Measurements from ENCODE around the gene GSX1. TPM values are rescaled to one million over a fixed set of nuclear protein-coding genes. Genes with fewer than 3 reads are reported as not detected.

GSX1 gene
- total RNA-seq, 2 experiments from 2014 or later, result not detected

GRCh38 chr13:27820524-27821482 is 28.5 kb downstream of the GSX1 start:
- Histone ChIP-seq H3K27ac (ENCODE audit: low read depth in 1 of 2, low read length in 2 of 2) (no peak overlapping the region), H3K36me3 (ENCODE audit: insufficient read depth, low read length) (no peaks in the 10 kb centered on the region), H3K4me1 (ENCODE audit: insufficient read depth, low read length) (no peaks in the 10 kb centered on the region), H3K9me3 (ENCODE audit: control insufficient read depth in 1 of 2, insufficient read depth in 1 of 2, low read length in 2 of 2) (no peaks in the 10 kb centered on the region), H3K27me3 (ENCODE audit: control insufficient read depth in 1 of 2, insufficient read depth in 2 of 2, low read length in 2 of 2) (peaks cover 60 to 83% of the 10 kb centered on the region in 2 experiments), H3K4me3 (ENCODE audit: low read length) (no peak overlapping the region)
- ChIA-PET CTCF (no interaction called here), POLR2A (no interaction called here)
- intact Hi-C loops (cut with DNase I, micrococcal nuclease), result no loop called here
- H3K4me1 Mint-ChIP-seq (ENCODE audit: low read depth), result no peaks in the 10 kb centered on the region
- TF ChIP-seq, protein P1, sequence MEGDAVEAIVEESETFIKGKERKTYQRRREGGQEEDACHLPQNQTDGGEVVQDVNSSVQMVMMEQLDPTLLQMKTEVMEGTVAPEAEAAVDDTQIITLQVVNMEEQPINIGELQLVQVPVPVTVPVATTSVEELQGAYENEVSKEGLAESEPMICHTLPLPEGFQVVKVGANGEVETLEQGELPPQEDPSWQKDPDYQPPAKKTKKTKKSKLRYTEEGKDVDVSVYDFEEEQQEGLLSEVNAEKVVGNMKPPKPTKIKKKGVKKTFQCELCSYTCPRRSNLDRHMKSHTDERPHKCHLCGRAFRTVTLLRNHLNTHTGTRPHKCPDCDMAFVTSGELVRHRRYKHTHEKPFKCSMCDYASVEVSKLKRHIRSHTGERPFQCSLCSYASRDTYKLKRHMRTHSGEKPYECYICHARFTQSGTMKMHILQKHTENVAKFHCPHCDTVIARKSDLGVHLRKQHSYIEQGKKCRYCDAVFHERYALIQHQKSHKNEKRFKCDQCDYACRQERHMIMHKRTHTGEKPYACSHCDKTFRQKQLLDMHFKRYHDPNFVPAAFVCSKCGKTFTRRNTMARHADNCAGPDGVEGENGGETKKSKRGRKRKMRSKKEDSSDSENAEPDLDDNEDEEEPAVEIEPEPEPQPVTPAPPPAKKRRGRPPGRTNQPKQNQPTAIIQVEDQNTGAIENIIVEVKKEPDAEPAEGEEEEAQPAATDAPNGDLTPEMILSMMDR (IDR thresholded peaks at IDR 0.05), result no peak
- no peaks in the 10 kb centered on the region for H3K9me3 Mint-ChIP-seq
- DNase-seq (no peak), ATAC-seq (ENCODE audit: poor library complexity) (no peak)
- no peaks in the 10 kb centered on the region for H3K36me3 Mint-ChIP-seq (ENCODE audit: low read depth)
- H3K27me3 Mint-ChIP-seq, result peaks cover 82% of the 10 kb centered on the region
- no peak overlapping the region for H3K27ac Mint-ChIP-seq
- H3K4me3 Mint-ChIP-seq, result no peak overlapping the region

GRCh38 chr13:27821566-27821965 is 29.3 kb downstream of the GSX1 start:
- CTCF ChIA-PET, result no interaction called here
- H3K27ac Mint-ChIP-seq, result no peak overlapping the region
- DNase-seq (no peak), ATAC-seq (ENCODE audit: poor library complexity) (no peak)
- no peaks in the 10 kb centered on the region for H3K36me3 Mint-ChIP-seq (ENCODE audit: low read depth)
- no peaks in the 10 kb centered on the region for H3K36me3 ChIP-seq (ENCODE audit: insufficient read depth, low read length)
- H3K27me3 Mint-ChIP-seq, result peaks cover 83% of the 10 kb centered on the region
- no peak overlapping the region for H3K27ac ChIP-seq (ENCODE audit: low read depth in 1 of 2, low read length in 2 of 2)
- POLR2A ChIA-PET, result no interaction called here
- H3K27me3 ChIP-seq (ENCODE audit: control insufficient read depth in 1 of 2, insufficient read depth in 2 of 2, low read length in 2 of 2), result peaks cover 66 to 85% of the 10 kb centered on the region in 2 experiments
- H3K4me1 ChIP-seq (ENCODE audit: insufficient read depth, low read length), result peaks cover 5% of the 10 kb centered on the region
- H3K4me3 ChIP-seq (ENCODE audit: low read length), result no peak overlapping the region
- no peaks in the 10 kb centered on the region for H3K9me3 ChIP-seq (ENCODE audit: control insufficient read depth in 1 of 2, insufficient read depth in 1 of 2, low read length in 2 of 2)
- peaks cover 6% of the 10 kb centered on the region for H3K4me1 Mint-ChIP-seq (ENCODE audit: low read depth)
- TF ChIP-seq, protein P1 (IDR thresholded peaks at IDR 0.05), result no peak
- intact Hi-C loops (cut with DNase I, micrococcal nuclease), result no loop called here
- H3K9me3 Mint-ChIP-seq, result no peaks in the 10 kb centered on the region
- H3K4me3 Mint-ChIP-seq, result no peak overlapping the region

GRCh38 chr13:27822258-27822872 is 30.1 kb downstream of the GSX1 start:
- peaks cover 85% of the 10 kb centered on the region for H3K27me3 Mint-ChIP-seq
- CTCF ChIA-PET, result no interaction called here

More at GRCh38 chr13:27822258-27822872, 30.1 kb downstream of the GSX1 start:
- Mint-ChIP-seq H3K4me1 (ENCODE audit: low read depth) (peaks cover 6% of the 10 kb centered on the region), H3K27ac (no peak overlapping the region), H3K36me3 (ENCODE audit: low read depth) (no peaks in the 10 kb centered on the region), H3K9me3 (no peaks in the 10 kb centered on the region), H3K4me3 (no peak overlapping the region)
- intact Hi-C loops (cut with DNase I, micrococcal nuclease), result no loop called here
- Histone ChIP-seq H3K4me3 (ENCODE audit: low read length) (no peak overlapping the region), H3K27ac (ENCODE audit: low read depth in 1 of 2, low read length in 2 of 2) (no peak overlapping the region), H3K27me3 (ENCODE audit: control insufficient read depth in 1 of 2, insufficient read depth in 2 of 2, low read length in 2 of 2) (peaks cover 67 to 87% of the 10 kb centered on the region in 2 experiments), H3K9me3 (ENCODE audit: control insufficient read depth in 1 of 2, insufficient read depth in 1 of 2, low read length in 2 of 2) (no peaks in the 10 kb centered on the region), H3K36me3 (ENCODE audit: insufficient read depth, low read length) (no peaks in the 10 kb centered on the region), H3K4me1 (ENCODE audit: insufficient read depth, low read length) (peaks cover 7% of the 10 kb centered on the region)
- TF ChIP-seq, protein P1 (IDR thresholded peaks at IDR 0.05), result no peak
- ATAC-seq (ENCODE audit: poor library complexity) (no peak), DNase-seq (no peak)
- POLR2A ChIA-PET, result no interaction called here
